Endothelial cell of umbilical vein (primary cell): ENCODE data around the gene ZRANB1. TPM values are rescaled to one million over a fixed set of nuclear protein-coding genes. Genes with fewer than 3 reads are reported as not detected.

ENCODE experiments used
- BruUV-seq: library from RNA; stranded (reverse); fragments of 400-500 nt; replicated peaks from 2 replicates; lab custom pipeline; 2021; lab: Mats Ljungman, UMichigan
- CTCF ChIA-PET: fragments of 300-600, 350-600 bp; sonication (Branson Sonifier 250); formaldehyde crosslinking; loops from one replicate; lab custom pipeline; 2021; ENCODE audit warnings: antibody characterized with exemption, inconsistent platforms; lab: Charles Lee
- POLR2A ChIA-PET: fragments of 300-600, 350-600 bp; sonication (Branson Sonifier 250); formaldehyde crosslinking; loops from one replicate; lab custom pipeline; 2021; ENCODE audit warnings: antibody characterized with exemption, inconsistent platforms; lab: Charles Lee
- DNase-seq: peaks from one replicate; pipeline ENCODE4 v3.0.0-alpha.2; 2011; ENCODE audit warnings: low read depth, low spot score
- FAIRE-seq: peaks from 2 replicates; lab custom pipeline; 2011; peaks lifted over from hg19 to GRCh38; lab: Jason Lieb, UNC
- H2AFZ ChIP-seq: 2 replicates; pipeline ENCODE4 v1.6.0; 2012; ENCODE audit warnings: low read depth, low read length, control low read depth, inconsistent platforms
- H3K27ac ChIP-seq: 2 replicates; pipeline ENCODE4 v1.5.1; 2011; ENCODE audit warnings: low read depth, mild to moderate bottlenecking, control low read depth, low read length, moderate library complexity; ENCODE audit not compliant: insufficient read depth
- H3K27me3 ChIP-seq, 2 experiments: 2 replicates each; pipeline versions ENCODE4 v1.6.0 to v1.6.1; 2011; ENCODE audit warnings: low read length in 2 of 2, mixed read lengths in 1 of 2; ENCODE audit not compliant: control insufficient read depth in 2 of 2, insufficient read depth in 2 of 2
- H3K36me3 ChIP-seq, 2 experiments: 2 replicates in 1 of 2; 3 replicates in 1 of 2; pipeline ENCODE4 v1.5.1; 2011; ENCODE audit warnings: low read length in 2 of 2, mild to moderate bottlenecking in 1 of 2, moderate library complexity in 1 of 2; ENCODE audit not compliant: control insufficient read depth in 2 of 2, insufficient read depth in 2 of 2; ENCODE audit errors: extremely low read depth in 1 of 2
- H3K4me1 ChIP-seq: 3 replicates; pipeline ENCODE4 v1.5.1; 2011; ENCODE audit warnings: mild to moderate bottlenecking, low read length; ENCODE audit not compliant: control insufficient read depth, insufficient read depth; ENCODE audit errors: extremely low read depth
- H3K4me2 ChIP-seq: 2 replicates; pipeline ENCODE4 v1.6.1; 2011; ENCODE audit warnings: low read length, control low read depth, mixed read lengths; ENCODE audit not compliant: insufficient read depth
- H3K4me3 ChIP-seq, 3 experiments: fragments of 200-600 bp in 1 of 3; sonication (generic), shearing (Covaris generic) in 1 of 3; replicated peaks in 1 of 3; 2 replicates each; pipeline ENCODE4 v1.5.1; 2011 to 2016; ENCODE audit warnings: control low read depth in 3 of 3, low read length in 3 of 3, mild to moderate bottlenecking in 2 of 3, inconsistent platforms in 1 of 3, low read depth in 1 of 3, moderate library complexity in 1 of 3; ENCODE audit not compliant: insufficient read depth in 1 of 3
- H3K79me2 ChIP-seq: 2 replicates; pipeline ENCODE4 v1.6.0; 2012; ENCODE audit warnings: low read length, inconsistent platforms; ENCODE audit not compliant: control insufficient read depth, insufficient read depth
- H3K9ac ChIP-seq: replicated peaks from 2 replicates; pipeline ENCODE3; 2011; ENCODE audit warnings: low read length, control low read depth; ENCODE audit not compliant: insufficient read depth; ENCODE audit errors: extremely low read depth
- H3K9me1 ChIP-seq: replicated peaks from 3 replicates; pipeline ENCODE4 v1.6.0; 2011; ENCODE audit warnings: mild to moderate bottlenecking, low read length; ENCODE audit not compliant: control insufficient read depth, insufficient read depth; ENCODE audit errors: extremely low read depth
- H3K9me3 ChIP-seq: replicated peaks from 2 replicates; pipeline ENCODE4 v1.5.1; 2012; ENCODE audit warnings: low read length, inconsistent platforms; ENCODE audit not compliant: control insufficient read depth, insufficient read depth
- H4K20me1 ChIP-seq: replicated peaks from 2 replicates; pipeline ENCODE3; 2011; ENCODE audit warnings: mild to moderate bottlenecking, low read length; ENCODE audit not compliant: control insufficient read depth, insufficient read depth; ENCODE audit errors: extremely low read depth
- CTCF ChIP-seq, 2 donors: IDR thresholded peaks; 1 replicate in 1 of 2; 2 replicates in 1 of 2; pipeline ENCODE4 v1.5.1; 2011; ENCODE audit warnings: low read length in 2 of 2, mild to moderate bottlenecking in 2 of 2, moderate library complexity in 2 of 2, control low read depth in 1 of 2, inconsistent platforms in 1 of 2, low read depth in 1 of 2; ENCODE audit not compliant: insufficient read depth in 1 of 2; ENCODE audit errors: extremely low read depth in 1 of 2
- EZH2 ChIP-seq: IDR thresholded peaks from 2 replicates; pipeline ENCODE4 v1.6.1; 2012; ENCODE audit warnings: borderline replicate concordance, low read depth, mild to moderate bottlenecking, moderate library complexity, low read length, inconsistent platforms; ENCODE audit not compliant: severe bottlenecking
- FOS ChIP-seq: IDR thresholded peaks from 2 replicates; pipeline ENCODE4 v1.6.1; 2011; ENCODE audit warnings: mild to moderate bottlenecking, low read length, moderate library complexity, borderline replicate concordance; ENCODE audit not compliant: insufficient read depth
- GATA2 ChIP-seq: IDR thresholded peaks from 2 replicates; pipeline ENCODE4 v1.7.0; 2011; ENCODE audit warnings: low read depth, mild to moderate bottlenecking, moderate library complexity, mixed read lengths, low read length; ENCODE audit not compliant: insufficient read length, insufficient read depth
- JUN ChIP-seq: IDR thresholded peaks from 2 replicates; pipeline ENCODE4 v1.6.1; 2011; ENCODE audit warnings: borderline replicate concordance, low read depth; ENCODE audit not compliant: insufficient read length, insufficient read depth
- MAX ChIP-seq: IDR thresholded peaks from 2 replicates; pipeline ENCODE4 v1.6.1; 2011; ENCODE audit not compliant: insufficient read depth, insufficient read length
- MYC ChIP-seq: IDR thresholded peaks from one replicate; pipeline ENCODE4 v1.6.1; 2011; ENCODE audit warnings: mild to moderate bottlenecking, low read depth, low read length
- POLR2A ChIP-seq: IDR thresholded peaks from 2 replicates; pipeline ENCODE4 v1.6.1; 2012; ENCODE audit warnings: low read depth, mild to moderate bottlenecking, control low read depth, low read length
- POLR2AphosphoS5 ChIP-seq: IDR thresholded peaks from 2 replicates; pipeline ENCODE4 v1.6.1; 2012; ENCODE audit warnings: low read depth, mild to moderate bottlenecking, control low read depth, low read length, moderate library complexity; ENCODE audit not compliant: insufficient read depth
- dilution Hi-C: fragments of 300-500 bp; cut with MboI; formaldehyde crosslinking; loops from one replicate; pipeline ENCODE4 v1.15.0; 2019; ENCODE audit warnings: low sequenced_read_pairs; ENCODE audit not compliant: extremely low pct_ligation_motif_present
- intact Hi-C: fragments of 100-400 bp; cut with micrococcal nuclease; formaldehyde crosslinking; loops from one replicate; pipeline ENCODE4 v1.10.0; 2022
- polyA plus RNA-seq, 4 experiments: library from polyadenylated mRNA; depleted of rRNA in 3 of 4; stranded (reverse) in 3 of 4; unstranded in 1 of 4; fragments of >200 nt; gene quantifications; 2 replicates each; pipeline versions ENCODE4 v1.2.1 to v1.2.3, GENCODE V29; 2011 to 2012; ENCODE audit warnings: missing spikeins in 1 of 4
- total RNA-seq: library from RNA; stranded (reverse); gene quantifications from 2 replicates; pipeline ENCODE4 v1.2.3, GENCODE V29; 2021

ZRANB1 gene
- total and polyA plus RNA-seq, 2 donors (not counting 3 experiments of a cell fraction or from before 2014, with no cell fraction given), result 6.2 to 17.7 TPM

- no peaks in the 10 kb centered on the region for H3K4me1 ChIP-seq
- BruUV-seq, result no TSS peak
- intact Hi-C loops (no loop called here), dilution Hi-C loops (no loop called here)
- no peak overlapping the region for H3K4me3 ChIP-seq
- DNase-seq, result no peak
- H3K27me3 ChIP-seq, result no peaks in the 10 kb centered on the region
- ChIA-PET POLR2A (no interaction called here), CTCF (interaction anchor here (0.9 to 1.0 kb wide), 2 partner anchors 38 to 56 kb away, joined by 3 read pairs; no protein-coding TSS in a partner anchor)
- FAIRE-seq, result no peak
- TF ChIP-seq GATA2 (no peak), JUN (no peak), POLR2AphosphoS5 (no peak), MYC (no peak), EZH2 (no peak), MAX (no peak), POLR2A (no peak), CTCF (IDR thresholded peaks at IDR 0.05; ENCODE audit: extremely low read depth in 1 of 2, insufficient read depth in 1 of 2, low read depth in 1 of 2, low read length in 2 of 2) (no peak), FOS (no peak)
- H3K36me3 ChIP-seq, result no peaks in the 10 kb centered on the region
- no peak overlapping the region for H3K4me2 ChIP-seq
- no peaks in the 10 kb centered on the region for H3K9me1 ChIP-seq
- H3K79me2 ChIP-seq, result peaks cover 84% of the 10 kb centered on the region
- no peak overlapping the region for H3K9ac ChIP-seq
- H2AFZ ChIP-seq, result no peak overlapping the region
- no peaks in the 10 kb centered on the region for H3K9me3 ChIP-seq
- H3K27ac ChIP-seq, result no peak overlapping the region
- peaks cover 5% of the 10 kb centered on the region for H4K20me1 ChIP-seq
Observed at GRCh38 chr10:124936813-124937212, 5.1 kb upstream of the ZRANB1 start.
